SK-N-SH treated with all-trans-retinoic acid at 6 μM for 48 hours (cell line): ENCODE results near the gene XPR1.
"Not testable (repeated sequence)": the region's sequence is repeated elsewhere in the genome, so short reads cannot be mapped to it uniquely, and the experiment has no call there.

ENCODE experiments used
- ATAC-seq: fragments of 200-7000 bp; cut with Tn5 transposase; 3 replicates; pipeline ENCODE4 v1.9.1; 2020; ENCODE audit warnings: mild to moderate bottlenecking, moderate library complexity
- BACH2 ChIP-seq: fragments of 250-450 bp; sonication (Bioruptor Pico); IDR thresholded peaks from 2 replicates; pipeline ENCODE4 v1.9.0; 2021; ENCODE audit warnings: mild to moderate bottlenecking, borderline replicate concordance
- CSDC2 ChIP-seq: fragments of 250-450 bp; sonication (Bioruptor Pico); IDR thresholded peaks from 2 replicates; pipeline ENCODE4 v1.5.0; 2020; ENCODE audit warnings: mild to moderate bottlenecking, moderate library complexity
- ESRRG ChIP-seq: fragments of 250-450 bp; sonication (Bioruptor Pico); IDR thresholded peaks from 2 replicates; pipeline ENCODE4 v1.6.1; 2021; ENCODE audit warnings: mild to moderate bottlenecking
- GLIS3 ChIP-seq: fragments of 250-450 bp; sonication (Bioruptor Pico); IDR thresholded peaks from 2 replicates; pipeline ENCODE4 v1.5.0; 2020; ENCODE audit warnings: mild to moderate bottlenecking, moderate library complexity
- ISL1 ChIP-seq: fragments of 250-450 bp; sonication (Bioruptor Pico); IDR thresholded peaks from 2 replicates; pipeline ENCODE4 v2.1.2; 2022; ENCODE audit warnings: mild to moderate bottlenecking, moderate library complexity
- OSR1 ChIP-seq: fragments of 250-450 bp; sonication (Bioruptor Pico); IDR thresholded peaks from 2 replicates; pipeline ENCODE4 v1.8.0; 2022; ENCODE audit warnings: moderate library complexity, mild to moderate bottlenecking, inconsistent platforms
- PPARA ChIP-seq: fragments of 250-450 bp; sonication (Bioruptor Pico); IDR thresholded peaks from 2 replicates; pipeline ENCODE4 v1.5.0; 2020; ENCODE audit warnings: mild to moderate bottlenecking, borderline replicate concordance
- RARB ChIP-seq: fragments of 250-450 bp; sonication (Bioruptor Pico); IDR thresholded peaks from 2 replicates; pipeline ENCODE4 v1.8.0; 2021; ENCODE audit warnings: mild to moderate bottlenecking, moderate library complexity
- SNAI2 ChIP-seq: fragments of 250-450 bp; sonication (Bioruptor Pico); IDR thresholded peaks from 2 replicates; pipeline ENCODE4 v1.5.0; 2020; ENCODE audit warnings: mild to moderate bottlenecking, moderate library complexity
- TCF4 ChIP-seq: fragments of 250-450 bp; sonication (Bioruptor Pico); IDR thresholded peaks from 2 replicates; pipeline ENCODE4 v1.8.0; 2021; ENCODE audit warnings: mild to moderate bottlenecking, moderate library complexity, borderline replicate concordance
- TOX ChIP-seq: fragments of 250-450 bp; sonication (Bioruptor Pico); IDR thresholded peaks from 2 replicates; pipeline ENCODE4 v1.8.0; 2021; ENCODE audit warnings: mild to moderate bottlenecking, moderate library complexity, borderline replicate concordance
- ZFP3 ChIP-seq: fragments of 250-450 bp; sonication (Bioruptor Pico); IDR thresholded peaks from 2 replicates; pipeline ENCODE4 v1.5.0; 2020; ENCODE audit warnings: mild to moderate bottlenecking, moderate library complexity
- ZNF565 ChIP-seq: fragments of 450-650 bp; formaldehyde crosslinking; conservative IDR thresholded peaks from 2 replicates; pipeline ENCODE4 v1.5.0; 2020; ENCODE audit warnings: low read depth, mild to moderate bottlenecking, moderate library complexity
- ZNF70 ChIP-seq: fragments of 450-650 bp; formaldehyde crosslinking; IDR thresholded peaks from 2 replicates; pipeline ENCODE4 v1.5.0; 2020; ENCODE audit warnings: mild to moderate bottlenecking, moderate library complexity
- ZNF8 ChIP-seq: fragments of 450-650 bp; formaldehyde crosslinking; IDR thresholded peaks from 2 replicates; pipeline ENCODE4 v1.5.0; 2020; ENCODE audit warnings: mild to moderate bottlenecking, moderate library complexity
- TF ChIP-seq, protein P1 (sequence below): fragments of 250-450 bp; sonication (Bioruptor Pico); IDR thresholded peaks from 2 replicates; pipeline ENCODE4 v1.8.0; 2020; ENCODE audit warnings: mild to moderate bottlenecking, moderate library complexity, borderline replicate concordance
- TF ChIP-seq, protein P2 (sequence below): fragments of 250-450 bp; sonication (Bioruptor Pico); IDR thresholded peaks from 2 replicates; pipeline ENCODE4 v1.5.1; 2020; ENCODE audit warnings: low read depth, mild to moderate bottlenecking, moderate library complexity
- TF ChIP-seq, protein P3 (sequence below): fragments of 250-450 bp; sonication (Bioruptor Pico); IDR thresholded peaks from 2 replicates; pipeline ENCODE4 v1.5.1; 2021; ENCODE audit warnings: mild to moderate bottlenecking, moderate library complexity
- TF ChIP-seq, protein P4 (sequence below): fragments of 250-450 bp; sonication (Bioruptor Pico); IDR thresholded peaks from 2 replicates; pipeline ENCODE4 v1.8.0; 2021; ENCODE audit warnings: low read depth, mild to moderate bottlenecking, moderate library complexity, borderline replicate concordance
- TF ChIP-seq, protein P5 (sequence below): fragments of 250-450 bp; sonication (Bioruptor Pico); IDR thresholded peaks from 2 replicates; pipeline ENCODE4 v1.5.0; 2020; ENCODE audit warnings: mild to moderate bottlenecking, moderate library complexity

The XPR1 gene

DNA sequence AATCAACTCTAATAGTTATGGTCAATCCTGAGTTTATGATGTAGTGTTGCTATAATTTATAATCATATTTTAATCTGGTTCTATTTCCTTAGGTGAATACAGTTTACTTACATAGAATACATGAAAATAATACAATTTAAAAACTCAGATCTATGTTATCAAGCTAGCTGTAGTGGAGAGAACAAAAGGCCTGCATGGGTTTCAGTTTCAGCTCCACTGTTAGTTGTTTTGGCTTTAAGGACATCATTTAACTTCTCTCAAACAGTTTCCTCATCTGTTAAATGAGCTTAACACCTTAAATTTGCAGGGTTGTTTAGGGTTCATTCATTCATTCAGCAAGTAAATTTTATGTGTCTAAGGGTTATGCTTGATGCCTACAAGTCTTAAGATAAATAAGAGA is 182.4 kb downstream of the XPR1 start:
- no peak for ATAC-seq
- TF ChIP-seq OSR1 (CRISPR knock-in tag) (no peak), GLIS3 (no peak), PPARA (CRISPR knock-in tag) (no peak), CSDC2 (CRISPR knock-in tag) (no peak), TOX (CRISPR knock-in tag) (no peak)

DNA sequence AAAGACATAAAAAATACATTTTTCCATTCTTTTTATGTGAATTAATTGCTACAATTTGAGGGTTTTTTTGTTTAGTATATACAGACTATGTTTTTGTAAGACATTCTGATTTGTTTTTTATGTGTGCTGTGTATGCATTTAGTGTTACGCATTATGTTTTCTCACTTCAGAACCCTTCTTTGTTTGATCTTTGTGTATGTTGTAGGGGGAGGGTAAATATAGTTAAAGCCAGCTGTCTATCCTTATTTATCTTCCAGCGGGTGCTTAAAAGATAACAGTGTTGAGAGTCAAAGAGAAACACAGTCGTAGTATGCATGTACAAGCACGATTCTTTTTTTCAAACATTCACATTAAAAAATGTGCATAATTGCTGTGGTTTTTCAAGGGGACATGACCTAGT is 183.4 kb downstream of the XPR1 start:
- TF ChIP-seq ISL1 (CRISPR knock-in tag), result no peak
- no peak for TF ChIP-seq ZNF8
- no peak for TF ChIP-seq ZNF70 (CRISPR knock-in tag)
- TF ChIP-seq TOX (CRISPR knock-in tag), result no peak
- TF ChIP-seq CSDC2 (CRISPR knock-in tag), result no peak
- TF ChIP-seq OSR1 (CRISPR knock-in tag), result no peak
- TF ChIP-seq, all 23 proteins: peak for 0
- no peak for ATAC-seq

DNA sequence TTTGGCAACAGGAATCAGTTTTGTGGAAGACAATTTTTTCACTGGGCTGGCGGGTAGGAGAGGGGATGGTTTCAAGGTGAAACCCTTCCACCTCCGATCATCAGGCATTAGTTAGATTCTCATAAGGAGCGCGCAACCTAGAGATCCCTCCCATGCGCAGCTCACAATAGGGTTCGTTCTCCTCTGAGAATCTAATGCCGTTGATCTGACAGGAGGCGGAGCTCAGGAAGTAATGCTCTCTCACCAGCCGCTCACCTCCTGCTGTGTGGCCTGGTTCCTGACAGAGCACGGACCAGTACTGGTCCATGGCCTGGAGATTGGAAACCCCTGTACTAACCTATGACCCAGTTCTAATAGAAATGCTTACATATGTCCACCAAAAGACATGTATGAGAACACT is 184.3 kb downstream of the XPR1 start:
- no peak for TF ChIP-seq ZNF565 (CRISPR knock-in tag)
- no peak for TF ChIP-seq CSDC2 (CRISPR knock-in tag)
- TF ChIP-seq, protein P1, sequence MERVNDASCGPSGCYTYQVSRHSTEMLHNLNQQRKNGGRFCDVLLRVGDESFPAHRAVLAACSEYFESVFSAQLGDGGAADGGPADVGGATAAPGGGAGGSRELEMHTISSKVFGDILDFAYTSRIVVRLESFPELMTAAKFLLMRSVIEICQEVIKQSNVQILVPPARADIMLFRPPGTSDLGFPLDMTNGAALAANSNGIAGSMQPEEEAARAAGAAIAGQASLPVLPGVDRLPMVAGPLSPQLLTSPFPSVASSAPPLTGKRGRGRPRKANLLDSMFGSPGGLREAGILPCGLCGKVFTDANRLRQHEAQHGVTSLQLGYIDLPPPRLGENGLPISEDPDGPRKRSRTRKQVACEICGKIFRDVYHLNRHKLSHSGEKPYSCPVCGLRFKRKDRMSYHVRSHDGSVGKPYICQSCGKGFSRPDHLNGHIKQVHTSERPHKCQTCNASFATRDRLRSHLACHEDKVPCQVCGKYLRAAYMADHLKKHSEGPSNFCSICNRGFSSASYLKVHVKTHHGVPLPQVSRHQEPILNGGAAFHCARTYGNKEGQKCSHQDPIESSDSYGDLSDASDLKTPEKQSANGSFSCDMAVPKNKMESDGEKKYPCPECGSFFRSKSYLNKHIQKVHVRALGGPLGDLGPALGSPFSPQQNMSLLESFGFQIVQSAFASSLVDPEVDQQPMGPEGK (CRISPR knock-in tag), result no peak
- TF ChIP-seq, protein P2, sequence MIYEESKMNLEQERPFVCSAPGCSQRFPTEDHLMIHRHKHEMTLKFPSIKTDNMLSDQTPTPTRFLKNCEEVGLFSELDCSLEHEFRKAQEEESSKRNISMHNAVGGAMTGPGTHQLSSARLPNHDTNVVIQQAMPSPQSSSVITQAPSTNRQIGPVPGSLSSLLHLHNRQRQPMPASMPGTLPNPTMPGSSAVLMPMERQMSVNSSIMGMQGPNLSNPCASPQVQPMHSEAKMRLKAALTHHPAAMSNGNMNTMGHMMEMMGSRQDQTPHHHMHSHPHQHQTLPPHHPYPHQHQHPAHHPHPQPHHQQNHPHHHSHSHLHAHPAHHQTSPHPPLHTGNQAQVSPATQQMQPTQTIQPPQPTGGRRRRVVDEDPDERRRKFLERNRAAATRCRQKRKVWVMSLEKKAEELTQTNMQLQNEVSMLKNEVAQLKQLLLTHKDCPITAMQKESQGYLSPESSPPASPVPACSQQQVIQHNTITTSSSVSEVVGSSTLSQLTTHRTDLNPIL (CRISPR knock-in tag), result no peak
- no peak for TF ChIP-seq TCF4
- TF ChIP-seq ZFP3 (CRISPR knock-in tag), result no peak
- TF ChIP-seq ESRRG (CRISPR knock-in tag), result no peak
- no peak for TF ChIP-seq PPARA (CRISPR knock-in tag)
- TF ChIP-seq SNAI2 (CRISPR knock-in tag), result no peak
- TF ChIP-seq, protein P3, sequence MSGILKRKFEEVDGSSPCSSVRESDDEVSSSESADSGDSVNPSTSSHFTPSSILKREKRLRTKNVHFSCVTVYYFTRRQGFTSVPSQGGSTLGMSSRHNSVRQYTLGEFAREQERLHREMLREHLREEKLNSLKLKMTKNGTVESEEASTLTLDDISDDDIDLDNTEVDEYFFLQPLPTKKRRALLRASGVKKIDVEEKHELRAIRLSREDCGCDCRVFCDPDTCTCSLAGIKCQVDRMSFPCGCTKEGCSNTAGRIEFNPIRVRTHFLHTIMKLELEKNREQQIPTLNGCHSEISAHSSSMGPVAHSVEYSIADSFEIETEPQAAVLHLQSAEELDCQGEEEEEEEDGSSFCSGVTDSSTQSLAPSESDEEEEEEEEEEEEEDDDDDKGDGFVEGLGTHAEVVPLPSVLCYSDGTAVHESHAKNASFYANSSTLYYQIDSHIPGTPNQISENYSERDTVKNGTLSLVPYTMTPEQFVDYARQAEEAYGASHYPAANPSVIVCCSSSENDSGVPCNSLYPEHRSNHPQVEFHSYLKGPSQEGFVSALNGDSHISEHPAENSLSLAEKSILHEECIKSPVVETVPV (CRISPR knock-in tag), result no peak
- no peak for ATAC-seq

DNA sequence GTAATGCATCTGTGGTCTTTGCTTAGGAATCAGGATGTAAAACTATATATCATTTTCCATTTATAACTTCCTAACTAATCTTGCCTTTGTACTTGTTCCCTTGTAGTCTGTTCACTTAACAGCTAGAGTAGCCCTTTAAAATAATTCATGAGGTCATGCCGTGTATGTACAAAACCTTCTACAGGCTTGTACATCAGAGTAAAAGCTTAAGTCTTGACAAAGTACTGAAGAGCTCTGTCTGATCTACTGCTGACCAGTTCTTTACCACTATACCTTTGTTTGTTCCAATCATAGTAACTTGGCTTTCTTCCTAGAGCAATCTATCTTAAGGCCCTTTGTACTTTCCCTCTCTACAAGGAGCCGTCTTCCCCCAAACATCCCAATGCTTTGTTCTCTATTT is 190.1 kb downstream of the XPR1 start:
- TF ChIP-seq OSR1 (CRISPR knock-in tag) (no peak), GLIS3 (no peak), ISL1 (CRISPR knock-in tag) (no peak)
- no peak for ATAC-seq

DNA sequence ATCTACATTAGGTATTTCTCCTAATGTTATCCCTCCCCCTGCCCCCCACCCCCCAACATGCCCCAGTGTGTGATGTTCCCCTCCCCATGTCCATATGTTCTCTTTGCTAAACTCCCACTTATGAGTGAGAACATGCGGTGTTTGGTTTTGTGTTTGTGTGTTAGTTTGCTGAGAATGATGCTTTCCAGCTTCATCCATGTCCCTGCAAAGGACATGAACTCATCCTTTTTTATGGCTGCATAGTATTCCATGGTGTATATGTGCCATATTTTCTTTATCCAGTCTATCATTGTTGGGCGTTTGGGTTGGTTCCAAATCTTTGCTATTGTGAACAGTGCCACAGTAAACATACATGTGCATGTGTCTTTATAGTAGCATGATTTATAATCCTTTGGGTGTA is 199.7 kb downstream of the XPR1 start:
- not testable (repeated sequence) for ATAC-seq

DNA sequence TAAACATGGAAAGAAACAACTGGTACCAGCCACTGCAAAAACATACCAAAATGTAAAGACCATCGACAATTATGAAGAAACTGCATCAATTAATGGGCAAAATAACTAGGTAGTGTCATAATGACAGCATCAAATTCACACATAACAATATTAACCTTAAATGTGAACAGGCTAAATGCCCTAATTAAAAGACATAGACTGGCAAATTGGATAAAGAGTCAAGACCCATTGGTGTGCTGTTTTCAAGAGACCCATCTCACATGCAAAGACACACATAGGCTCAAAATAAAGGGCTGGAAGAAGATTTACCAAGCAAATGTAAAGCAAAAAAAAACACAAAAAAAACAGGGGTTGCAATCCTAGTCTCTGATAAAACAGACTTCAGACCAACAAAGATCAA is 201.4 kb downstream of the XPR1 start:
- ATAC-seq, result not testable (repeated sequence)

DNA sequence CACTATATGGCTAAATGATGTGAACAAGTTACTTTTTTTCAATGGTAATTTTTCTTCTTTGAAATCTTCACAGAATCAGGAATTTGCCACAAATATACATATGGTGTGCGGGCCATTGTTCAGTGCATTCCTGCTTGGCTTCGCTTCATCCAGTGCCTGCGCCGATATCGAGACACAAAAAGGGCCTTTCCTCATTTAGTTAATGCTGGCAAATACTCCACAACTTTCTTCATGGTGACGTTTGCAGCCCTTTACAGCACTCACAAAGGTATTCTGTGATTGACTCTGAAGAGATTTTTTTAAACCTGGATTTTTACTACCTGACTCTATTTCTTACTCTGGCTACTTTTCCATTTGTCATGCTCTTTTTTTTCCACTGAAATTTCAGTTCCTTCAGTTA is 204.6 kb downstream of the XPR1 start:
- TF ChIP-seq ZNF8, result no peak
- TF ChIP-seq RARB (CRISPR knock-in tag), result no peak
- no peak for TF ChIP-seq PPARA (CRISPR knock-in tag)
- no peak for TF ChIP-seq GLIS3
- TF ChIP-seq ESRRG (CRISPR knock-in tag), result no peak
- TF ChIP-seq, protein P4, sequence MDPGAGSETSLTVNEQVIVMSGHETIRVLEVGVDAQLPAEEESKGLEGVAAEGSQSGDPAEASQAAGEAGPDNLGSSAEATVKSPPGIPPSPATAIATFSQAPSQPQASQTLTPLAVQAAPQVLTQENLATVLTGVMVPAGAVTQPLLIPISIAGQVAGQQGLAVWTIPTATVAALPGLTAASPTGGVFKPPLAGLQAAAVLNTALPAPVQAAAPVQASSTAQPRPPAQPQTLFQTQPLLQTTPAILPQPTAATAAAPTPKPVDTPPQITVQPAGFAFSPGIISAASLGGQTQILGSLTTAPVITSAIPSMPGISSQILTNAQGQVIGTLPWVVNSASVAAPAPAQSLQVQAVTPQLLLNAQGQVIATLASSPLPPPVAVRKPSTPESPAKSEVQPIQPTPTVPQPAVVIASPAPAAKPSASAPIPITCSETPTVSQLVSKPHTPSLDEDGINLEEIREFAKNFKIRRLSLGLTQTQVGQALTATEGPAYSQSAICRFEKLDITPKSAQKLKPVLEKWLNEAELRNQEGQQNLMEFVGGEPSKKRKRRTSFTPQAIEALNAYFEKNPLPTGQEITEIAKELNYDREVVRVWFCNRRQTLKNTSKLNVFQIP (CRISPR knock-in tag), result no peak
- TF ChIP-seq, protein P5, sequence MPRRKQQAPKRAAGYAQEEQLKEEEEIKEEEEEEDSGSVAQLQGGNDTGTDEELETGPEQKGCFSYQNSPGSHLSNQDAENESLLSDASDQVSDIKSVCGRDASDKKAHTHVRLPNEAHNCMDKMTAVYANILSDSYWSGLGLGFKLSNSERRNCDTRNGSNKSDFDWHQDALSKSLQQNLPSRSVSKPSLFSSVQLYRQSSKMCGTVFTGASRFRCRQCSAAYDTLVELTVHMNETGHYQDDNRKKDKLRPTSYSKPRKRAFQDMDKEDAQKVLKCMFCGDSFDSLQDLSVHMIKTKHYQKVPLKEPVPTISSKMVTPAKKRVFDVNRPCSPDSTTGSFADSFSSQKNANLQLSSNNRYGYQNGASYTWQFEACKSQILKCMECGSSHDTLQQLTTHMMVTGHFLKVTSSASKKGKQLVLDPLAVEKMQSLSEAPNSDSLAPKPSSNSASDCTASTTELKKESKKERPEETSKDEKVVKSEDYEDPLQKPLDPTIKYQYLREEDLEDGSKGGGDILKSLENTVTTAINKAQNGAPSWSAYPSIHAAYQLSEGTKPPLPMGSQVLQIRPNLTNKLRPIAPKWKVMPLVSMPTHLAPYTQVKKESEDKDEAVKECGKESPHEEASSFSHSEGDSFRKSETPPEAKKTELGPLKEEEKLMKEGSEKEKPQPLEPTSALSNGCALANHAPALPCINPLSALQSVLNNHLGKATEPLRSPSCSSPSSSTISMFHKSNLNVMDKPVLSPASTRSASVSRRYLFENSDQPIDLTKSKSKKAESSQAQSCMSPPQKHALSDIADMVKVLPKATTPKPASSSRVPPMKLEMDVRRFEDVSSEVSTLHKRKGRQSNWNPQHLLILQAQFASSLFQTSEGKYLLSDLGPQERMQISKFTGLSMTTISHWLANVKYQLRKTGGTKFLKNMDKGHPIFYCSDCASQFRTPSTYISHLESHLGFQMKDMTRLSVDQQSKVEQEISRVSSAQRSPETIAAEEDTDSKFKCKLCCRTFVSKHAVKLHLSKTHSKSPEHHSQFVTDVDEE (CRISPR knock-in tag), result no peak
- no peak for TF ChIP-seq BACH2 (CRISPR knock-in tag)
- TF ChIP-seq, all 23 proteins: peak for 0

More for the DNA sequence above, 204.6 kb downstream of the XPR1 start:
- ATAC-seq, result no peak
